SHP77 treated with DMSO at 0.1 percent for 48 hours (cell line): Measurements from ENCODE around the gene PEX5L.
"Not testable (repeated sequence)": the region's sequence is repeated elsewhere in the genome, so short reads cannot be mapped to it uniquely, and the experiment has no call there.

ENCODE experiments used
- DNase-seq: peaks from one replicate; lab custom pipeline; 2025; lab: John Stamatoyannopoulos, UW

Gene PEX5L

DNA sequence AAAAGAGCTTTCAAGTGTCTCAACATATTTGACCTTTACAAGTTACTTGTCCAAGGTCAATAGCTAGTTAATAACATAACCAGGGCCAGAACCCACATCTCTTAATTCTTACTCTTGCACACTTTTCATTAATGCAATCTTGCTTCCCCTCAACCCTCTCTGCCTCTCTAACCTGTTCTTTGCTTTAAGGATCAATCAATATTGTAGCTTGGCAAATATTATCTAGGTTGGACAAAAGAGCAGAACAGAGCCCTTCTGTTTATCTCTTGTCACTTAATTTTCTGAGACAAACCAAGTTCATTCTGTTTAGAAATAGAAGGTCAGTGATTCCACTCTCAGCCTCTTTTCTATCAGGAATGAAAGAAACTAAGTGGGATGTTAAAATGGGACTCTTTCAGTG, 203.4 kb downstream of the PEX5L start:
- no peak for DNase-seq

DNA sequence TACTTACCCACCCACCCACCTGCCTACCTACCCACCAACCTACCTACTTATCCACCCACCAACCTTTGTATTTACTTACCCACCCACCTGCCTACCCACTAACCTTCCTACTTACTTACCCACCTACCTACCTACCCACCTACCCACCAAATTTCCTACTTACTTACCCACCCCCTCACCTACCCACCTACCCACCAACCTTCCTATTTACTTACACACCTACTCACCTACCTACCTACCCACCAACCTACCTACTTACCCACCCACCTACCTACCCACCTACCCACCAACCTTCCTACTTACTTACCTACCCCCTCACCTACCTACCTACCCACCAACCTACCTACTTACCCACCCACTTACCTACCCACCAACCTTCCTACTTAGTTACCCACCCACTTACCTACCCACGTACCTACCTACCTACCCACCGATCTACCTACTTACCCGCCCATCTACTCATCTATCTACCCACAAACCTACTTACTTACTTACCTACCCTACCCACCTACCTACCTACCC, 204.3 kb downstream of the PEX5L start:
- no peak for DNase-seq

- DNase-seq, result no peak
Observed at GRCh38 chr3:179829401-179829800, 207.3 kb downstream of the PEX5L start.

GRCh38 chr3:179828738-179829137, 208.0 kb downstream of the PEX5L start:
- DNase-seq, result no peak

- DNase-seq, result no peak
Observed at GRCh38 chr3:179826247-179826637, 210.5 kb downstream of the PEX5L start.

- no peak for DNase-seq
Observed at GRCh38 chr3:179825527-179826246, 211.1 kb downstream of the PEX5L start.

GRCh38 chr3:179822296-179822695, 214.4 kb downstream of the PEX5L start:
- DNase-seq, result no peak

DNA sequence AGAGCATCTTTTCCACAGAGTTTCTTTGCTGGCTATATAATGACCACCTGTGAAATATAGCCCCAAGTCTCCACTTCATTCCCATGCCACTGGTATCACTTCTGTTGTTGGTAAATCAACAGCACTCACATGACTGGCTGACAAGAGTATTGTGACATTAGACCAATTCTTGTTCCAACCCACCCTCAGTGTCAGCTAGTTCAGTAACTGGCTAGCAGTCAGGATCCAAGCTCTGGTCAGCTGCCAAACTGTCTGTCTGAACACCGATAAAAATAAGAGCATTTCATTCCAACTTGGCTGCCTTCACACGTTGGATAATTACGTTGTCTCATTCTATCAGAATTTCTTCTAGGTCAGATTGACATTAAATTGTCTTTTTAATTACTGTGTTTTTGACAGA, 217.4 kb downstream of the PEX5L start:
- no peak for DNase-seq

- DNase-seq, result no peak
Observed at GRCh38 chr3:179812096-179812382, 224.7 kb downstream of the PEX5L start.

DNA sequence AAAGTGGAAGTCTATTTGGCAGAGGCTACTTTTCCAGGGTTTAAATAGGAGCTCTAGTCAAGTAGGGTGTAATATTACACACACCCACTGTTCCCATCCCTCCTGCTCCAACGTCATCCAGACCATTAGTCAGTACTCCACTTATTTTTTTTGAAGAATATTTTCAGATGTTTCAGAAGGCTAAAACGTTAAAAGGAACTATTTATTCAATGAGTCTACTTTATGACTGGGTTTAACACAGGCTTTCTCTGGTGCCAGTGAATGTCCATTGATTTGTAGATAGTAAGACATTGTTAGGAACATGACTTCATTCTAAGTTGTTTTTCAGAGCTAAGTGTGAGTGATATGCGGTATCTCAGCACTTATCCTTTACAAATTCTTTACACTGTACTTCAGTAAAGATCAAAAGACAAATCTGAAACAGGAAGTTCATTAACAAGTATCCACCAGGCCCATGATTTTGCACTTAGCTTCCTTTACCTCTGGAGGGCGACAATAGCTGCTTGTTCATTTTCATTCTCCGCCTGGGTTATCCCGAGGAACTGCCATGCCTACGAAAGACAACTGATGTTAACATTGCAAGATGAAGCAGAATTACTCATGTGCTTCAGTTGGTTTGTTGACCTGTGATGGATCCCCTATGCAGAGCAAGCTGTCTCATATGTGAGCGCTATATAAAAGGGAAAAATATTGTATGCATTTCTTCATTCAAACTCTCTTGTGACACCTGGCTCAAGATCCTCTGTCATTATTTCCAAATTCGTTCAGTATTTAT, 225.2 kb downstream of the PEX5L start:
- no peak for DNase-seq

- DNase-seq, result no peak
Observed at GRCh38 chr3:179809639-179810038, 227.1 kb downstream of the PEX5L start.

DNA sequence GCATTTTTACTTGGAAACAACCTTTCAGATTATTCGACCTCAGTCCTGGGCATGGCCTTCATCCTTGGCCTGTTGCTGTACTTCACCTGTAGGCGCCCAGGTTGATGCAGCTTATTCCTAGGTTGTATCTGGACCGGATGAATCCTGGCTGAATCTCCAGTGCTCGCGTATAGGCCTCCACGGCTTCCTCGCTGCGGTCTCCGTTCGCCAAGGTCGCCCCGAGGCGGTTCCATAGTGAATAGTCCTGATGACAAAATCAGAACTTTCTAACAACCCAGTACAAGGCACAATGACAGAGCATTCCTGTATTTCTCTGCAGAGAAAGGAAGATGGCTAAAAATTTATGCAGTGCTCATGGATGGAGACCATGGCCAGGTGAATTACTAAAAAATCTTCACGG, 229.1 kb downstream of the PEX5L start:
- no peak for DNase-seq

- no peak for DNase-seq
Observed at GRCh38 chr3:179806177-179806576, 230.6 kb downstream of the PEX5L start.

DNA sequence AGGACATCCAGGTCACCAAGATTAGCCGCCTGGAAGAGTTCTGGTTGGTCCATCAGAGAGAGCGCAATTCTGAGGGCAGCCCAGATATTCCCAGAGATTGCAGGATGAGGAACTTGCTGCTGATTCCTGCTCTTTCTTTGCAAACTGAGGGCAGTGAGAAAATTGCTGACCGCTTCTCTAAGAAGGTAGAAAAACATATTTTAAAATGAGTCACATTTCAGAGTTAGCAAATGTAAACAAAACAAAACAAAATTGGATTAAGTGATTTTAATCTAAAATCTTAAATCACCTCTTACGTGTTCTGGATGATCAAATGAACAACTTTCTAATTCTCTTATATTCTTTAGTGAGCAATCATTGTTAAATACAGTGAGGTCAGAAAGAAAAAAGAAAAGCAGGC, 234.9 kb downstream of the PEX5L start:
- DNase-seq, result no peak

DNA sequence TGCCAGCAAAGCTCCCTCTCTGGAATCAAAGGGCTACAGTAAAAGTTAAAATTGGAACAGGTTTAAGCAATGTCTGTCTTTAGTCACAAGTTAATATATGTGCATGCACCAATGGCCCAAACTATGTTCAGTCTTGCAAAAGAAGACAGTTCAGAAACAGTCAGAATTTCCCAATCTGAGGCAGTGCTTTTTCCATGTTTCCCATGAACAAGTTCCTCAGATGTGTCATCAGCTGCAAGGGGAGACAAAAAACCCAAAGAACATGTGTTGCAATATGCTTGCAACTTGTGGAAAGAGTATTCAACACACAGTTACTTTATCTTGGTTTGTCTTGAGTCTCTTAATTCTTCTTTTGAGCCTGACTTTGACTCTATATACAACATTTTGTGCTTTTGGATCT, 235.5 kb downstream of the PEX5L start:
- DNase-seq, result no peak

- no peak for DNase-seq
Observed at GRCh38 chr3:179797192-179797591, 239.5 kb downstream of the PEX5L start.

- DNase-seq, result no peak
Observed at GRCh38 chr3:179796421-179796820, 240.3 kb downstream of the PEX5L start.

GRCh38 chr3:179794355-179794754, 242.4 kb downstream of the PEX5L start:
- DNase-seq, result no peak

- no peak for DNase-seq
Observed at GRCh38 chr3:179791793-179792192, 244.9 kb downstream of the PEX5L start.

GRCh38 chr3:179788996-179789395, 247.7 kb downstream of the PEX5L start:
- DNase-seq, result no peak

- not testable (repeated sequence) for DNase-seq
Observed at GRCh38 chr3:179782841-179783240, 253.9 kb downstream of the PEX5L start.

DNA sequence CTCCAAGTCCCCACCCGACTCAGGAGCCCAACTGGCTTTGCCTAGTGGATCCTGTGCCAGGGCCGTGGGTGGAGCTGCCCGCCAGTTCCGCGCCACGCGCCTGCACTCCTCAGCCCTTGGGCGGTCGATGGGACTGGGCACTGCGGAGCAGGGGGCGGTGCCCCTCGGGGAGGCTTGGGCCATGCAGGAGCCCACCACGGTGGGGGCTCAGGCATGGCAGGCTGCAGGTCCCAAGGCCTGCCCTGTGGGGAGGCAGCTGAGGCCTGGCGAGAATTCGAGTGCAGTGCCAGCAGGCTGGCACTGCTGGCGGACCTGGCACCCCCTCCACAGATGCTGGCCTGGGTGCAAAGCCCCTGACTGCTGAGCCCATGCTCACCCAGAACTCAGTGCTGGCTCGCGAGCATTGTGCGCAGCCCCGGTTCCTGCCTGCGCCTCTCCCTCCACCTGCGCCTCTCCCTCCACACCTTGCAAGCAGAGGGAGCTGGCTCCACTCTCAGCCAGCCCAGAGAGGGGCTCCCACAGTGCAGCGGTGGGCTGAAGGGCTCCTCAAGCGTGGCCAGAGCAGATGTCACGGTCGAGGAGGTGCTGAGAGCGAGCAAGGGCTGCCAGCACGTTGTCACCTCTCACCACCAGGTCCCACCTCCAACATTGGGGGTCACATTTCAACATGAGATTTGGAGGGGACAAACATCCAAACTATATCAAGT, 261.2 kb downstream of the PEX5L start:
- DNase-seq, result no peak

DNA sequence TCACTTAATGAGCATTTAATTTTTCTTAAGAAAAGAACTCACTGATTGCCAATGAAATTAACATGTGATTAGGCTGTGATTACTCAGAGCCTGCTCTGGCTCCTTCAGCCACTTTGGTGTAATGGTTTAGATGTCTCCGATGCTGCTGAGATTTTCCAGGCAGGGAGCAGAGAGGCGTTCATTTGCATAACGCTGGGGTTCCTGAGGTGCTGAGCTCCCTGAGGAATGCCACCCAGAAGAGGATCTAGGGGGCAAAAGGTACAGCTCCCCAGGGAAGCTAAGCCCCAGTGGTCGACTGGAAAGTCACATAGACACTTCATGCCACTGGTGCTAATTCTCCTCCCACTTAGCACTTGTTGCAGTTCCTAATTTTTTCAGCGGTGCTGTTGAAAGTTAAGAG, 264.4 kb downstream of the PEX5L start:
- DNase-seq, result no peak
